Astrocyte (in vitro differentiated cells and primary cell): ENCODE results near the gene VWC2. TPM values are rescaled to one million over a fixed set of nuclear protein-coding genes. Genes with fewer than 3 reads are reported as not detected.

ENCODE experiments used
- DNase-seq: peaks from one replicate; pipeline ENCODE4 v3.0.0-alpha.2; 2010; ENCODE audit warnings: low read depth
- FAIRE-seq: peaks from 2 replicates; lab custom pipeline; 2011; peaks lifted over from hg19 to GRCh38; lab: Jason Lieb, UNC
- H2AFZ ChIP-seq: 2 replicates; pipeline ENCODE4 v1.6.0; 2012; ENCODE audit warnings: low read depth, low read length, inconsistent platforms
- H3K27ac ChIP-seq: 2 replicates; pipeline ENCODE4 v1.5.1; 2011; ENCODE audit warnings: low read depth, low read length, inconsistent platforms
- H3K27me3 ChIP-seq: 2 replicates; pipeline ENCODE4 v1.6.0; 2011; ENCODE audit warnings: low read length, inconsistent platforms; ENCODE audit not compliant: insufficient read depth
- H3K36me3 ChIP-seq: 2 replicates; pipeline ENCODE4 v1.5.1; 2011; ENCODE audit warnings: low read length, inconsistent platforms; ENCODE audit not compliant: insufficient read depth
- H3K4me1 ChIP-seq: 2 replicates; pipeline ENCODE4 v1.5.1; 2011; ENCODE audit warnings: low read length, inconsistent platforms; ENCODE audit not compliant: insufficient read depth
- H3K4me2 ChIP-seq: 2 replicates; pipeline ENCODE4 v1.6.0; 2012; ENCODE audit warnings: low read length, inconsistent platforms
- H3K4me3 ChIP-seq: 2 replicates; pipeline ENCODE4 v1.5.1; 2011; ENCODE audit warnings: low read depth, mild to moderate bottlenecking, low read length, inconsistent platforms; ENCODE audit not compliant: insufficient read depth
- H3K79me2 ChIP-seq: 2 replicates; pipeline ENCODE4 v1.6.0; 2012; ENCODE audit warnings: mild to moderate bottlenecking, low read length, inconsistent platforms; ENCODE audit not compliant: insufficient read depth
- H3K9ac ChIP-seq: 2 replicates; pipeline ENCODE4 v1.6.0; 2012; ENCODE audit warnings: mild to moderate bottlenecking, low read length, inconsistent platforms
- H3K9me3 ChIP-seq: 2 replicates; pipeline ENCODE4 v1.5.1; 2012; ENCODE audit warnings: low read depth, mild to moderate bottlenecking, low read length, inconsistent platforms; ENCODE audit not compliant: insufficient read depth
- H4K20me1 ChIP-seq: 2 replicates; pipeline ENCODE4 v1.6.0; 2012; ENCODE audit warnings: low read length, inconsistent platforms; ENCODE audit not compliant: insufficient read depth
- H3K27ac Mint-ChIP-seq: one replicate; pipeline ENCODE4 v1.8.0; 2021; ENCODE audit warnings: mild to moderate bottlenecking, mixed read lengths; ENCODE audit not compliant: unreplicated experiment
- H3K27me3 Mint-ChIP-seq: one replicate; pipeline ENCODE4 v1.8.0; 2021; ENCODE audit warnings: low read depth, mixed read lengths; ENCODE audit not compliant: unreplicated experiment
- H3K36me3 Mint-ChIP-seq: one replicate; pipeline ENCODE4 v1.8.0; 2021; ENCODE audit warnings: low read depth, mixed read lengths; ENCODE audit not compliant: unreplicated experiment
- H3K4me1 Mint-ChIP-seq: one replicate; pipeline ENCODE4 v1.8.0; 2021; ENCODE audit warnings: low read depth, mixed read lengths; ENCODE audit not compliant: unreplicated experiment
- H3K4me3 Mint-ChIP-seq: one replicate; pipeline ENCODE4 v1.8.0; 2021; ENCODE audit warnings: mild to moderate bottlenecking, moderate library complexity, mixed read lengths; ENCODE audit not compliant: unreplicated experiment
- H3K9me3 Mint-ChIP-seq: one replicate; pipeline ENCODE4 v1.8.0; 2021; ENCODE audit warnings: mild to moderate bottlenecking, mixed read lengths; ENCODE audit not compliant: unreplicated experiment
- CTCF ChIP-seq: IDR thresholded peaks from 2 replicates; pipeline ENCODE4 v1.5.1; 2011; ENCODE audit warnings: low read depth, mild to moderate bottlenecking, inconsistent platforms, low read length, moderate library complexity; ENCODE audit not compliant: insufficient read depth
- EZH2 ChIP-seq: IDR thresholded peaks from 2 replicates; pipeline ENCODE4 v1.6.1; 2012; ENCODE audit warnings: mild to moderate bottlenecking, low read length, inconsistent platforms; ENCODE audit not compliant: insufficient read depth
- total RNA-seq: library from RNA; stranded (reverse); gene quantifications from 2 replicates; pipeline ENCODE4 v1.2.1, GENCODE V29; 2021

VWC2 gene
- total RNA-seq, 1 donor from 2014 or later = not detected

GRCh38 chr7:49928787-49929186, 155.3 kb downstream of the VWC2 start:
- no peak for FAIRE-seq
- Mint-ChIP-seq H3K9me3 (peaks cover 14% of the 10 kb centered on the region), H3K4me3 (no peak overlapping the region), H3K27me3 (no peaks in the 10 kb centered on the region), H3K27ac (no peak overlapping the region), H3K36me3 (no peaks in the 10 kb centered on the region), H3K4me1 (no peaks in the 10 kb centered on the region)
- Histone ChIP-seq H3K4me2 (no peak overlapping the region), H3K36me3 (no peaks in the 10 kb centered on the region), H3K27ac (no peak overlapping the region), H3K4me1 (no peaks in the 10 kb centered on the region), H4K20me1 (no peaks in the 10 kb centered on the region), H3K9ac (no peak overlapping the region), H2AFZ (no peak overlapping the region), H3K4me3 (no peak overlapping the region), H3K9me3 (peaks cover 3% of the 10 kb centered on the region), H3K79me2 (no peaks in the 10 kb centered on the region), H3K27me3 (no peaks in the 10 kb centered on the region)
- no peak for DNase-seq
- no peak for TF ChIP-seq EZH2
- TF ChIP-seq CTCF = no peak

DNA sequence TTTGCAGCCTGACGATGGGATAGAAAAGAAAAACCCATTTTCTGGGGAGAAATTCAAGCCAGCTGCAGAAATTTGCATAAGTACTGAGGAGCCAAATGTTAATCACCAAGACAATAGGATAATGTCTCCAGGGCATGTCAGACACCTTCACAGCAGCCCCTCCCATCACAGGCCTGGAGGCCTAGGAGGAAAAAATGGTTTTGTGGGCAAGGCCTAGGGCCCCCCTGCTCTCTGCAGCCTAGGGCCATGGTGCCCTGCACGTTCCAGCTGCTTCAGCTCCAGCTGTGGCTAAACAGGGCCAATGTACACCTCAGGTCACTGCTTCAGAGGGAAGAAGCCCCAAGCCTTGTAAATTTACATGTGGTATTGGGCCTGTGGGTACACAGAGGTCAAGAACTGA, 158.2 kb downstream of the VWC2 start:
- Mint-ChIP-seq H3K27ac (no peak overlapping the region), H3K4me1 (no peaks in the 10 kb centered on the region), H3K9me3 (peaks cover 14% of the 10 kb centered on the region), H3K4me3 (no peak overlapping the region), H3K27me3 (no peaks in the 10 kb centered on the region), H3K36me3 (no peaks in the 10 kb centered on the region)
- peaks cover 3% of the 10 kb centered on the region for H3K9me3 ChIP-seq
- DNase-seq (no peak), FAIRE-seq (no peak)
- no peak overlapping the region for H3K4me3 ChIP-seq
- no peaks in the 10 kb centered on the region for H3K4me1 ChIP-seq
- H3K36me3 ChIP-seq = no peaks in the 10 kb centered on the region
- no peak overlapping the region for H3K27ac ChIP-seq
- no peaks in the 10 kb centered on the region for H3K27me3 ChIP-seq
- H2AFZ ChIP-seq = no peak overlapping the region
- H3K4me2 ChIP-seq = no peak overlapping the region
- H3K79me2 ChIP-seq = no peaks in the 10 kb centered on the region
- H3K9ac ChIP-seq = no peak overlapping the region
- no peaks in the 10 kb centered on the region for H4K20me1 ChIP-seq
- TF ChIP-seq EZH2 = no peak
- no peak for TF ChIP-seq CTCF

DNA sequence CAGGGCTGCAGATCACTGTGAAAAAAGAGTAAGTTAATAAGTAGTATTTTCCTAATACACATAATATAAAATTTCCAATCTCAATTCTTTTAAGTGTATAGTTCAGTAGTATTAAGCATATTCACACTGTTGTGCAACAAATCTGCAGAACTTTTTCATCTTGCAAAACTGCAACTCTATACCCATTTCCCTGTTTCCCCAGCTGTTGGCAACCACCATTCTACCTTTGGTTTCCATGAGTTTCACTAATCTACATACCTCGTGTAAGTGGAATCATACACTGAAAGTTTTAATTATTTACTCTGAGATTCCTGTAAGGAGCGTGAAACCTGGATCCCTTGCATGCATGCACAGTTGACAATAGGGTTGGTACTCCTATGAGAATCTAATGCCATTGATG, 164.2 kb downstream of the VWC2 start:
- Histone ChIP-seq H3K9ac (no peak overlapping the region), H2AFZ (no peak overlapping the region), H4K20me1 (no peaks in the 10 kb centered on the region), H3K4me3 (no peak overlapping the region), H3K27ac (no peak overlapping the region), H3K27me3 (no peaks in the 10 kb centered on the region), H3K9me3 (no peaks in the 10 kb centered on the region), H3K4me2 (no peak overlapping the region), H3K79me2 (no peaks in the 10 kb centered on the region), H3K36me3 (no peaks in the 10 kb centered on the region), H3K4me1 (no peaks in the 10 kb centered on the region)
- H3K27me3 Mint-ChIP-seq = no peaks in the 10 kb centered on the region
- H3K27ac Mint-ChIP-seq = no peak overlapping the region
- no peak for FAIRE-seq
- no peak for TF ChIP-seq CTCF
- TF ChIP-seq EZH2 = no peak
- no peak for DNase-seq
- H3K36me3 Mint-ChIP-seq = no peaks in the 10 kb centered on the region
- no peak overlapping the region for H3K4me3 Mint-ChIP-seq
- peaks cover 5% of the 10 kb centered on the region for H3K9me3 Mint-ChIP-seq
- no peaks in the 10 kb centered on the region for H3K4me1 Mint-ChIP-seq
